Adrenal gland (tissue), 12 donors: ENCODE data around the gene MAGI1. TPM values are rescaled to one million over a fixed set of nuclear protein-coding genes. Genes with fewer than 3 reads are reported as not detected.

Source experiments
- DNase-seq, 7 donors: peaks; one replicate each; pipeline ENCODE4 v3.0.0-alpha.2; 2019 to 2020
- H3K27ac ChIP-seq, 5 donors: fragments of 200-600 bp; sonication (generic) in 4 of 5; 1 replicate in 3 of 5; 2 replicates in 2 of 5; pipeline versions ENCODE4 v1.5.1 to v1.8.0; 2016 to 2020; ENCODE audit warnings: mild to moderate bottlenecking in 1 of 5
- H3K27me3 ChIP-seq: fragments of 200-600 bp; 2 replicates; pipeline ENCODE4 v1.8.0; 2021
- H3K36me3 ChIP-seq, 2 donors: fragments of 200-600 bp; replicated peaks in 1 of 2; 1 replicate in 1 of 2; 2 replicates in 1 of 2; pipeline versions ENCODE4 v1.5.1 to v1.8.0; 2018 to 2022
- H3K4me1 ChIP-seq, 2 donors: fragments of 200-600 bp; replicated peaks in 1 of 2; 1 replicate in 1 of 2; 2 replicates in 1 of 2; pipeline versions ENCODE4 v1.5.1 to v1.8.0; 2018 to 2021
- H3K4me3 ChIP-seq, 4 donors: fragments of 200-600 bp; sonication (generic) in 3 of 4; one replicate each; pipeline ENCODE4 v1.5.1; 2016 to 2018
- H3K9me3 ChIP-seq, 3 donors: fragments of 200-600 bp; sonication (generic) in 1 of 3; replicated peaks in 1 of 3; 1 replicate in 2 of 3; 2 replicates in 1 of 3; pipeline versions ENCODE4 v1.5.1 to v1.8.0; 2016 to 2021
- CTCF ChIP-seq, 6 experiments: fragments of 450-650 bp in 4 of 6; fragments of 200-600 bp in 2 of 6; sonication (generic) in 1 of 6; IDR thresholded peaks; 1 replicate in 5 of 6; 2 replicates in 1 of 6; pipeline versions ENCODE4 v1.5.1 to v1.8.0; 2016 to 2021; ENCODE audit warnings: antibody characterized with exemption in 6 of 6, mild to moderate bottlenecking in 2 of 6, moderate library complexity in 1 of 6
- POLR2A ChIP-seq, 2 donors: fragments of 450-650 bp; IDR thresholded peaks; one replicate each; pipeline ENCODE4 v1.6.1; 2017; ENCODE audit warnings: antibody characterized with exemption in 2 of 2, mild to moderate bottlenecking in 2 of 2, moderate library complexity in 1 of 2
- WGBS, 4 donors: extraction: QIAGEN DNeasy Blood & Tissue Kit in 2 of 4; methylation state at CpG; one replicate each; pipeline versions ENCODE4 v1.1.5 to v1.1.7; 2013 to 2017; 5-methylcytosine and 5-hydroxymethylcytosine counted together
- intact Hi-C, 2 donors: fragments of 100-400 bp; cut with DNase I; formaldehyde crosslinking; loops; one replicate each; pipeline versions ENCODE4 v1.14.1 to v1.15.0; 2022 to 2023
- polyA plus RNA-seq, 3 donors: library from polyadenylated mRNA; stranded (reverse); fragments of 200-250 nt in 2 of 3; fragments of 350-450 nt in 1 of 3; fragmentation: Illumina TruSeq in 1 of 3; extraction: RNeasy Lipid Tissue Mini Kit (QIAGEN cat#74804) in 1 of 3; gene quantifications; one replicate each; pipeline ENCODE4 v1.2.3, GENCODE V29; 2013 to 2014
- total RNA-seq, 9 donors: library from RNA; depleted of rRNA in 4 of 9; stranded (reverse); fragments of >200 nt in 4 of 9; fragments of 120-200 nt in 1 of 9; fragmentation: NEBNext Ultra II Directional in 1 of 9; extraction: Animal tissue kit (Norgen Biotek cat#: 25700) in 1 of 9; gene quantifications; one replicate each; pipeline versions ENCODE4 v1.1.0 to v1.2.4, GENCODE V29; 2013 to 2023
- donor health status: healthy with polysubstance abuse.
- donor health status: Bipolar disorder and iron deficiency.
- donor health status: DM: yes; HTN: yes; CAD: no.
- donor health status: DM: no; HTN: no; CAD: no.
- donor health status: DM: no; HTN: no; CAD: no.
- donor health status: DM: yes; HTN: yes; CAD: no.

MAGI1 gene
- total and polyA plus RNA-seq, 12 donors: 4.8 to 31.6 (median 18.5) TPM

GRCh38 chr3:65741540-65741939, 297.2 kb downstream of the MAGI1 start:
- no peak for DNase-seq
- intact Hi-C loops: no loop called here
- H3K27ac ChIP-seq: no peak overlapping the region
- no peaks in the 10 kb centered on the region for H3K9me3 ChIP-seq
- WGBS, 4 donors: 89 to 93% (median 91%) methylated on average over 4 of the region's 4 CpGs
- no peaks in the 10 kb centered on the region for H3K27me3 ChIP-seq
- H3K4me1 ChIP-seq: no peaks in the 10 kb centered on the region
- no peak for TF ChIP-seq POLR2A (IDR thresholded peaks at IDR 0.05)
- no peak for TF ChIP-seq CTCF (IDR thresholded peaks at IDR 0.05)
- H3K4me3 ChIP-seq: no peak overlapping the region
- H3K36me3 ChIP-seq: no peaks in the 10 kb centered on the region

GRCh38 chr3:65739901-65740541, 298.7 kb downstream of the MAGI1 start:
- WGBS, 4 donors: 48 to 54% (median 50%) methylated on average over 3 of the region's 3 CpGs
- no peak for DNase-seq
- H3K27me3 ChIP-seq: no peaks in the 10 kb centered on the region
- H3K36me3 ChIP-seq: no peaks in the 10 kb centered on the region
- H3K4me1 ChIP-seq: no peaks in the 10 kb centered on the region
- no peaks in the 10 kb centered on the region for H3K9me3 ChIP-seq
- no peak overlapping the region for H3K4me3 ChIP-seq
- intact Hi-C loops: loop anchor here in 1 of 2 donors (10.0 kb wide), 1 partner anchor 305 kb away; no protein-coding TSS in a partner anchor
- no peak for TF ChIP-seq POLR2A (IDR thresholded peaks at IDR 0.05)
- TF ChIP-seq CTCF (IDR thresholded peaks at IDR 0.05): no peak
- no peak overlapping the region for H3K27ac ChIP-seq

GRCh38 chr3:65734792-65735191, 303.9 kb downstream of the MAGI1 start:
- H3K36me3 ChIP-seq: no peaks in the 10 kb centered on the region
- 74 to 96% (median 84%) methylated on average over 1 of the region's 1 CpG for WGBS, 4 donors
- intact Hi-C loops: loop anchor here in 1 of 2 donors (10.0 kb wide), 1 partner anchor 300 kb away; no protein-coding TSS in a partner anchor
- no peak overlapping the region for H3K27ac ChIP-seq
- no peaks in the 10 kb centered on the region for H3K9me3 ChIP-seq
- H3K4me1 ChIP-seq: peaks cover 3 to 6% of the 10 kb centered on the region in 2 donors
- DNase-seq: no peak
- TF ChIP-seq POLR2A (IDR thresholded peaks at IDR 0.05): no peak
- no peak for TF ChIP-seq CTCF (IDR thresholded peaks at IDR 0.05)
- H3K27me3 ChIP-seq: no peaks in the 10 kb centered on the region
- H3K4me3 ChIP-seq: no peak overlapping the region

GRCh38 chr3:65734382-65734781, 304.3 kb downstream of the MAGI1 start:
- TF ChIP-seq POLR2A (IDR thresholded peaks at IDR 0.05): no peak
- no peak for TF ChIP-seq CTCF (IDR thresholded peaks at IDR 0.05)
- intact Hi-C loops: loop anchor here in 1 of 2 donors (10.0 kb wide), 1 partner anchor 300 kb away; no protein-coding TSS in a partner anchor
- H3K9me3 ChIP-seq: no peaks in the 10 kb centered on the region
- no peak overlapping the region for H3K27ac ChIP-seq
- WGBS, 4 donors: 85 to 88% (median 87%) methylated on average over 3 of the region's 3 CpGs
- H3K4me3 ChIP-seq: no peak overlapping the region
- no peaks in the 10 kb centered on the region for H3K36me3 ChIP-seq
- H3K4me1 ChIP-seq: peaks cover 6 to 10% of the 10 kb centered on the region in 2 donors
- DNase-seq: no peak
- no peaks in the 10 kb centered on the region for H3K27me3 ChIP-seq
